GM12892 (cell line): ENCODE data around the gene DLGAP1.

ENCODE experiments used
- POLR2A ChIP-seq: IDR thresholded peaks from 2 replicates; pipeline ENCODE4 v1.6.1; 2011; ENCODE audit warnings: low read depth, low read length, control low read depth
- POLR2AphosphoS5 ChIP-seq: IDR thresholded peaks from 2 replicates; pipeline ENCODE4 v1.6.1; 2011; ENCODE audit warnings: low read depth, low read length, control low read depth
- TAF1 ChIP-seq: IDR thresholded peaks from 2 replicates; pipeline ENCODE4 v1.6.1; 2011; ENCODE audit warnings: low read depth, mild to moderate bottlenecking, control low read depth, low read length, borderline replicate concordance

- no peak for TF ChIP-seq TAF1
- TF ChIP-seq POLR2AphosphoS5 = no peak
- no peak for TF ChIP-seq POLR2A
Observed at GRCh38 chr18:4358618-4359017, 96.5 kb downstream of the DLGAP1 start.
